Sigmoid colon (tissue), 7 donors: ENCODE data around the gene TVP23A. TPM values are rescaled to one million over a fixed set of nuclear protein-coding genes. Genes with fewer than 3 reads are reported as not detected.
"Not testable (repeated sequence)": the region's sequence is repeated elsewhere in the genome, so short reads cannot be mapped to it uniquely, and the experiment has no call there.

Experiments
- DNase-seq: peaks from one replicate; pipeline ENCODE4 v3.0.0-alpha.2; 2019
- H3K27ac ChIP-seq, 4 donors: fragments of 200-600 bp; sonication (generic); one replicate each; pipeline ENCODE4 v1.5.1; 2016 to 2019; ENCODE audit warnings: mild to moderate bottlenecking in 1 of 4
- H3K27me3 ChIP-seq, 3 donors: fragments of 200-600 bp; sonication (generic); one replicate each; pipeline ENCODE4 v1.5.1; 2019; ENCODE audit warnings: mild to moderate bottlenecking in 1 of 3
- H3K36me3 ChIP-seq, 4 donors: fragments of 200-600 bp; sonication (generic); one replicate each; pipeline ENCODE4 v1.5.1; 2016 to 2019
- H3K4me1 ChIP-seq, 4 donors: fragments of 200-600 bp; sonication (generic); one replicate each; pipeline ENCODE4 v1.5.1; 2017 to 2019
- H3K4me3 ChIP-seq, 4 donors: fragments of 200-600 bp; sonication (generic); one replicate each; pipeline ENCODE4 v1.5.1; 2017 to 2019; ENCODE audit warnings: mild to moderate bottlenecking in 2 of 4, moderate library complexity in 1 of 4
- H3K9me3 ChIP-seq, 4 donors: fragments of 200-600 bp in 3 of 4; sonication (generic) in 3 of 4; one replicate each; pipeline versions ENCODE4 v1.5.1 to v1.6.1; 2013 to 2019
- EP300 ChIP-seq, 4 donors: sonication (generic); formaldehyde crosslinking; IDR thresholded peaks; one replicate each; pipeline ENCODE4 v1.6.1; 2017; ENCODE audit warnings: antibody characterized with exemption in 4 of 4
- POLR2A ChIP-seq, 2 donors: fragments of 450-650 bp; IDR thresholded peaks; one replicate each; pipeline ENCODE4 v1.6.1; 2016; ENCODE audit warnings: antibody characterized with exemption in 2 of 2, mild to moderate bottlenecking in 2 of 2, moderate library complexity in 2 of 2
- POLR2AphosphoS5 ChIP-seq, 4 donors: sonication (generic); formaldehyde crosslinking; IDR thresholded peaks; one replicate each; pipeline ENCODE4 v1.6.1; 2017; ENCODE audit warnings: antibody characterized with exemption in 4 of 4
- WGBS, 2 donors: extraction: QIAGEN DNeasy Blood & Tissue Kit; methylation state at CpG; one replicate each; pipeline ENCODE4 v1.1.7; 2013; 5-methylcytosine and 5-hydroxymethylcytosine counted together
- intact Hi-C: fragments of 100-400 bp; cut with DNase I; formaldehyde crosslinking; loops from one replicate; pipeline ENCODE4 v1.15.1; 2023
- polyA plus RNA-seq, 3 donors: library from polyadenylated mRNA; stranded (reverse); fragments of 200-250 nt; gene quantifications; one replicate each; pipeline ENCODE4 v1.2.3, GENCODE V29; 2013
- total RNA-seq, 4 donors: library from RNA; depleted of rRNA; stranded (reverse); fragments of >200 nt; gene quantifications; one replicate each; pipeline ENCODE4 v1.1.0, GENCODE V29; 2016
- TF ChIP-seq, protein P1 (sequence below), 4 experiments: fragments of 450-650 bp in 3 of 4; fragments of 200-600 bp in 1 of 4; IDR thresholded peaks; one replicate each; pipeline ENCODE4 v1.5.1; 2016 to 2019; ENCODE audit warnings: antibody characterized with exemption in 4 of 4, mild to moderate bottlenecking in 3 of 4, moderate library complexity in 2 of 4
- donor health status: healthy with polysubstance abuse.
- donor health status: Bipolar disorder and iron deficiency.
- donor health status: healthy.

TVP23A gene
- total and polyA plus RNA-seq, 7 donors, result 0.14 to 0.98 (median 0.71) TPM; not detected in 2

DNA sequence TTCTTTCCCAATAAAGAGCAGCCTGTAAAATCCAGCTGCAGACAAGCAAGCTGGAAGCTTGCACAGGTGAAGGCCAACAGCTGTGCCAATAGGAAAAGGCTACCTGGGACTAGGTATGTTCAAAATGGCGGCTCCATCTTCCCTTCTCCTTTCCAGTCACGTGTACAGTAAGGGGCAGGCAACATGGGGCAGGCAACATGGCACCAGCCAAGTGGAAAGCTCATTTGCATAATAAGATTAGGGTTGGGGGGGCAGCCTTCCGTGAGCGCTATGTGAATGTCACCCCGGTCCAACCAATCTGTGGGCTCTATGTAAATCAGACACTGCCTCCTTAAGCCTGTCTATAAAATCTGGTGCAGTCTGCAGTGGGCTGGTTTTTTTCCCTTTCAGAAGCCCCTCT lies 31.3 kb downstream of the TVP23A start:
- H3K9me3 ChIP-seq, result no peaks in the 10 kb centered on the region
- H3K27me3 ChIP-seq, result no peaks in the 10 kb centered on the region
- whole genome bisulfite sequencing, 2 donors, result 84 to 89% methylated on average over 5 of the region's 5 CpGs
- H3K4me3 ChIP-seq, result no peak overlapping the region
- TF ChIP-seq POLR2AphosphoS5 (IDR thresholded peaks at IDR 0.05) (no peak), POLR2A (IDR thresholded peaks at IDR 0.05) (no peak), EP300 (IDR thresholded peaks at IDR 0.05) (no peak)
- TF ChIP-seq, protein P1, sequence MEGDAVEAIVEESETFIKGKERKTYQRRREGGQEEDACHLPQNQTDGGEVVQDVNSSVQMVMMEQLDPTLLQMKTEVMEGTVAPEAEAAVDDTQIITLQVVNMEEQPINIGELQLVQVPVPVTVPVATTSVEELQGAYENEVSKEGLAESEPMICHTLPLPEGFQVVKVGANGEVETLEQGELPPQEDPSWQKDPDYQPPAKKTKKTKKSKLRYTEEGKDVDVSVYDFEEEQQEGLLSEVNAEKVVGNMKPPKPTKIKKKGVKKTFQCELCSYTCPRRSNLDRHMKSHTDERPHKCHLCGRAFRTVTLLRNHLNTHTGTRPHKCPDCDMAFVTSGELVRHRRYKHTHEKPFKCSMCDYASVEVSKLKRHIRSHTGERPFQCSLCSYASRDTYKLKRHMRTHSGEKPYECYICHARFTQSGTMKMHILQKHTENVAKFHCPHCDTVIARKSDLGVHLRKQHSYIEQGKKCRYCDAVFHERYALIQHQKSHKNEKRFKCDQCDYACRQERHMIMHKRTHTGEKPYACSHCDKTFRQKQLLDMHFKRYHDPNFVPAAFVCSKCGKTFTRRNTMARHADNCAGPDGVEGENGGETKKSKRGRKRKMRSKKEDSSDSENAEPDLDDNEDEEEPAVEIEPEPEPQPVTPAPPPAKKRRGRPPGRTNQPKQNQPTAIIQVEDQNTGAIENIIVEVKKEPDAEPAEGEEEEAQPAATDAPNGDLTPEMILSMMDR (IDR thresholded peaks at IDR 0.05), result no peak
- H3K36me3 ChIP-seq, result no peaks in the 10 kb centered on the region
- DNase-seq, result no peak
- H3K4me1 ChIP-seq, result no peaks in the 10 kb centered on the region
- intact Hi-C loops, result no loop called here
- H3K27ac ChIP-seq, result no peak overlapping the region

DNA sequence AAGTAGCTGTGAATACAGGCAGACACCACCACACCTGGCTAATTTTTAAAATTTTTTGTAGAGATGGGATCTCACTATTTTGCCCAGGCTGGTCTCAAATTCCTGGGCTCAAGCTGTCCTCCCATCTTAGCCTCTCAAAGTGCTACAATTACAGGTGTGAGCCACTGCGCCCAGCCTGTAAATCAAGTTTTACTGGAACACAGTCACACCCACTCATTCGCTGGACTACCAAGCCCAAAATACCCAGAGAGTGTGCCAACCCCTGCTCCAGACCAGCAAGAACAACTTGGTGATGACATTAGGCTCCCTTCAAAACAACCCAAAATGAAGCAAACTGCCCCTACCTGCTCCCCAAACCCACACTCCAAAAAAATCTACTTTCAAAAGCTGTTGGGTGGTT lies 36.0 kb downstream of the TVP23A start:
- TF ChIP-seq POLR2A (IDR thresholded peaks at IDR 0.05) (no peak), POLR2AphosphoS5 (IDR thresholded peaks at IDR 0.05) (no peak), EP300 (IDR thresholded peaks at IDR 0.05) (no peak)
- TF ChIP-seq, protein P1 (IDR thresholded peaks at IDR 0.05), result no peak
- no peak for DNase-seq
- H3K4me3 ChIP-seq, result no peak overlapping the region
- no peaks in the 10 kb centered on the region for H3K27me3 ChIP-seq
- H3K36me3 ChIP-seq, result no peaks in the 10 kb centered on the region
- no peaks in the 10 kb centered on the region for H3K9me3 ChIP-seq
- 17 to 75% methylated on average over 2 of the region's 2 CpGs for WGBS, 2 donors
- intact Hi-C loops, result no loop called here
- H3K27ac ChIP-seq, result no peak overlapping the region
- H3K4me1 ChIP-seq, result no peaks in the 10 kb centered on the region

DNA sequence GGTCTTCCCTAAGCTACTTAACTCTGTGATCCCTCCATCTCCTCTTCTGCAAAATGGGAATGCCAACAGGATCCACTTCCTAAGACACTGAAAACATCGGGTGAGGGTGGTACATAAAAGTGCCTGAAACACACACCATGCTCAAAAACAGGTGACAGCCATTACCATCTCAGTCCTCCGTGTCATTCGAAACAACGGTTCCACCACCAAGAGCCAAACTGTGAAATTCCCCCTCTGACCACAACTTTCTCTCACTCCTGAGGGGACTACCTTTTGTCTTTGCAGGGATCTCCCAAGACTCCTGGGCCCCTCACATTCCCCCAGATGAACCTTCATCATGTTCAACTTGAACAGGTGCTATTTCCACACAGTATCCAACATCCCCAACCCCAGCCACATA lies 38.0 kb downstream of the TVP23A start:
- 83 to 87% methylated on average over 4 of the region's 4 CpGs for WGBS, 2 donors
- intact Hi-C loops, result no loop called here
- H3K27me3 ChIP-seq, result no peaks in the 10 kb centered on the region
- no peak for DNase-seq
- no peak overlapping the region for H3K27ac ChIP-seq
- H3K36me3 ChIP-seq, result no peaks in the 10 kb centered on the region
- H3K4me3 ChIP-seq, result no peak overlapping the region
- TF ChIP-seq POLR2A (IDR thresholded peaks at IDR 0.05), result no peak
- no peak for TF ChIP-seq POLR2AphosphoS5 (IDR thresholded peaks at IDR 0.05)
- TF ChIP-seq, protein P1 (IDR thresholded peaks at IDR 0.05), result no peak
- no peak for TF ChIP-seq EP300 (IDR thresholded peaks at IDR 0.05)
- H3K4me1 ChIP-seq, result no peaks in the 10 kb centered on the region
- no peaks in the 10 kb centered on the region for H3K9me3 ChIP-seq

DNA sequence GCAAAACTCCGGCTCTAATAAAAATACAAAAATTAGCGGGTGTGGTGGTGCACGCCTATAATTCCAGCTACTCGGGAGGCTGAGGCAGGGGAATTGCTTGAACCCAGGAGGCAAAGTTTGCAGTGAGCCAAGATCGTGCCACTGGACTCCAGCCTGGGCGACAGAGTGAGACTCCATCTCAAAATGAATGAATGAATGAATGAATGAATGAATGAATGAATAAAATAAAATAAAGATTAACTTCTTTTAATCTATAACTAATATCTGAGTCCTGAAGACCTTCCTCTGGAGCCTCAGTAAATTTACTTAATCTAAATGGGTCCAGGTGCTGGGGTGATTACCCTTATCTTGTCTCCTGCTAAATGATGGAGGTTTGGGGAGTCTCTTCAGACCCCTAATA lies 38.7 kb downstream of the TVP23A start:
- H3K36me3 ChIP-seq, H3K9me3 ChIP-seq, H3K4me1 ChIP-seq, H3K4me3 ChIP-seq, H3K27me3 ChIP-seq, DNase-seq, H3K27ac ChIP-seq, intact Hi-C loops: not testable (repeated sequence)
- 76 to 92% methylated on average over 6 of the region's 6 CpGs for WGBS, 2 donors

DNA sequence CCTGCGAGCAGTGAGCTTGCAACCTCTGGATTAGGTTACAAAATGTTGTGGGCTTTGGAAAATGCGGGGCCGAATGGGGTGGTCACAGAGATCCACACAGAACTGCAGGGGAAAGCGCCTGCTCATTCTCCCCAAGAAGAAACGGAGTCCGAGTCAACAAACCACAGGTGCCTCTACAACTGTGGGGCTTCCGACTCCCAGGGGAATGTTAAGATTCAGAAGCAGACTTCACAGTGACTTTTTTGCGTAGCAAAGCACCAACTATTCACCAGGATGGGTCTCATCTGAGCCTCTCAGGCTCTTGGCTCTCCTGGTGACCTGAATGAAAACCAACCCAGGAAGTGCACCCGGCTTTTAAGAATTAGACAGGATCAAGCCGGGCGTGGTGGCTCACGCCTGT lies 41.2 kb downstream of the TVP23A start:
- Histone ChIP-seq H3K36me3 (no peaks in the 10 kb centered on the region), H3K27me3 (no peaks in the 10 kb centered on the region), H3K4me1 (no peaks in the 10 kb centered on the region), H3K9me3 (no peaks in the 10 kb centered on the region), H3K27ac (no peak overlapping the region), H3K4me3 (no peak overlapping the region)
- WGBS, 2 donors, result 90% methylated on average over 12 of the region's 12 CpGs
- TF ChIP-seq POLR2A (IDR thresholded peaks at IDR 0.05) (no peak), EP300 (IDR thresholded peaks at IDR 0.05) (no peak), POLR2AphosphoS5 (IDR thresholded peaks at IDR 0.05) (no peak)
- TF ChIP-seq, protein P1 (IDR thresholded peaks at IDR 0.05), result no peak
- intact Hi-C loops, result no loop called here
- no peak for DNase-seq

DNA sequence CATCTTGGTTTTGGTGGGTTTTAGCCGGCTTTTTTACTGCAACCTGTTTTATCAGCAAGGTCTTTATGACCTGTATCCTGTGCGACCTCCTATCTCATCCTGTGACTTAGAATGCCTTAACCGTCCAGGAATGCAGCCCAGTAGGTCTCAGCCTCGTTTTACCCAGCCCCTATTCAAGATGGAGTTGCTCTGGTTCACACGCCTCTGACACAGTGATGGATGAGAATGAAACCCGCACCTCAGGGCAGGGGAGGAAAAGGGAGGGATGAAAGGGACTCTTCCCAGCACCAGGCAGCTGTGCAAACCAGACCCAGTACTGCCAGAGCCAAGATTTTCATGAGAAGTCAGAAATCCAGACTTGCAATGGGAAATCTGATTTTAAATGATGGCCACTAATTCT lies 41.7 kb downstream of the TVP23A start:
- H3K4me3 ChIP-seq, H3K4me1 ChIP-seq, H3K9me3 ChIP-seq, H3K27me3 ChIP-seq, intact Hi-C loops, H3K27ac ChIP-seq, DNase-seq, H3K36me3 ChIP-seq: not testable (repeated sequence)
- 73 to 80% methylated on average over 6 of the region's 6 CpGs for WGBS, 2 donors
